RWPE1 (cell line): ENCODE measurements around the gene ZBTB47.

Source experiments
- CTCF ChIA-PET: fragments of 350-600 bp; sonication (Branson Sonifier 250); formaldehyde crosslinking; extraction: SDS; loops from one replicate; lab custom pipeline; 2021; lab: Yijun Ruan, JAX
- POLR2A ChIA-PET: fragments of 400-600 bp; formaldehyde crosslinking; extraction: SDS; loops from one replicate; lab custom pipeline; 2020; ENCODE audit warnings: antibody characterized with exemption; ENCODE audit not compliant: low non-redundant PET; lab: Yijun Ruan, JAX
- DNase-seq: peaks from one replicate; pipeline ENCODE4 v3.0.0; 2012; ENCODE audit warnings: low spot score
- H3K27ac ChIP-seq: fragments of 450-650 bp; 2 replicates; pipeline ENCODE4 v1.5.1; 2017
- CTCF ChIP-seq: fragments of 450-650 bp; conservative IDR thresholded peaks from 2 replicates; pipeline ENCODE4 v1.5.1; 2017; ENCODE audit warnings: low read depth, mild to moderate bottlenecking

The ZBTB47 gene

DNA sequence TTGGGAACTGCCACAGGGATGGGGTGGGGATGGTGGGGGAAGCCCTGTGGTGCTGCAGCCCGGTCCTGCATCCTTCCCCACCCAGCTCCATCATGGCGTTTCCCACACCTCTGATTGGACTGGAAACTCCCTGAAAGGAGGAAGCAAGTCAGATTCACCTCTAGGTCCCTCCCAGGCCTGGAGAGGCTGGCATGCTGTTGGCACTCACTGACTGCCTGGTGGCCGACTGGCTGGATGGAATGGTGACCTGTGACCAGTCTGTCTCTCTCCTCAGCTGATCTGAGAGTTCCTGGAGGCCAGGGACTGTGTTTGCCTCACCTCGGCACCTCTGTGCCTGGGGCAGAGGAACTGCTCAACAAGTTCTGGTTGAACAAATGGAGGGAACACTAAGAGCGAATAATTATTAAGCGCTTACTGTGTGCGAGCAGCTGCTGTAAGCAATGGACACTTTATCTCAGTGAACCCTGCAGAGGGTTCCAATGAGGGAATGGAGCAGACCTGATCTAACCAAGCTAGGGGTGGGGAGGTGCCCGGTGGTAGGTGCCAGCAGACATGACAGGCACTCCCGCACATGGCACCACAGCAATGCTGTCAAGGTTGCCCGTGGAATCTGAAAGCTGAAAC, 52.6 kb downstream of the ZBTB47 start:
- CTCF ChIA-PET: no interaction called here
- DNase-seq: no peak
- no peak overlapping the region for H3K27ac ChIP-seq
- POLR2A ChIA-PET: no interaction called here
- no peak for TF ChIP-seq CTCF

DNA sequence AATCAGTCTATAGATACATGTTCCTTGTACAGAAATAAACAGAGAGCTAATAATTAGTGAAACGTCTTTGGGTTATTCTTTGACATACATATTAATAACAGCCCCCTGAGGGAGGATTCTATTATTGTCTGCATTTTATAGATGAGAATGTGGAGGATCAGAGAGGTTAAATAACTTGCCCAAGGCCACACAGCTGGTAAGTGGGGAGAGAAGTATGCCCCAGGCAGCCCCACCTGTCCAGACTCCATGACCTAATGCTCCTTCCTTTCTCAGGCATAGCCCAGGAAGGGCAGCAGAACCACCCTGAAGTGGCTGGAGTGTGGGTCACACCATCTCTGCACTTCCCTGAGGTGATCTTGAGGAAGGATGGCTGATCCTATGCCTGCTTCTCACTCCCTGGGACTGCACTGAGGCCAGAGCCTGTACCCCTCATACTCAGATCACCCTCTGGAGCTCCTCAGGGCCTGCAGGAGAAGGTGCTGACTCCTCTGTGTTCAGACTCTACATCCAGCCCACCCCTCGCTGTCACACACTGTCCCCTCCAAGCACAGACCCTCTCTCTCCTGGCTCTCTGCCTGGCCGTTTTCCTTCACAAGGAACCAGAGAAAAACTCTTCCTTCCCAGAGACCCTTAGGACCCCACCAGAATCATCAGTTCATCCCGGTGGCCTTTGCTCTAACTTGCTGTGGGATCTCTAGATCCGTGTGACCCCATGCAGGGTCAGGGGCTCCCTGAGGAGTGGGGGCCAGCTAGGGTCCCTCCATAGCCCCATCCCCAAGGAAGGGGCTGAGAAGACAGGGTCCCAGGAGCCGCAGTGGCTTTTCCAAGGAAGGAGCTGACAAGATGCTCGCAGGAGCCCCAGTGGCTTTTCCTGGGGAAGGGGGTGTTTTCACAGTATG, 53.5 kb downstream of the ZBTB47 start:
- no peak overlapping the region for H3K27ac ChIP-seq
- ChIA-PET CTCF (no interaction called here), POLR2A (no interaction called here)
- TF ChIP-seq CTCF: no peak
- no peak for DNase-seq

GRCh38 chr3:42707620-42708355, 54.3 kb downstream of the ZBTB47 start:
- H3K27ac ChIP-seq: no peak overlapping the region
- POLR2A ChIA-PET: no interaction called here
- no peak for TF ChIP-seq CTCF
- DNase-seq: no peak
- CTCF ChIA-PET: interaction anchor here (0.6 kb wide), 2 partner anchors 124 to 206 kb away, joined by 3 to 4 read pairs; partner anchors contain the start of gene VIPR1

DNA sequence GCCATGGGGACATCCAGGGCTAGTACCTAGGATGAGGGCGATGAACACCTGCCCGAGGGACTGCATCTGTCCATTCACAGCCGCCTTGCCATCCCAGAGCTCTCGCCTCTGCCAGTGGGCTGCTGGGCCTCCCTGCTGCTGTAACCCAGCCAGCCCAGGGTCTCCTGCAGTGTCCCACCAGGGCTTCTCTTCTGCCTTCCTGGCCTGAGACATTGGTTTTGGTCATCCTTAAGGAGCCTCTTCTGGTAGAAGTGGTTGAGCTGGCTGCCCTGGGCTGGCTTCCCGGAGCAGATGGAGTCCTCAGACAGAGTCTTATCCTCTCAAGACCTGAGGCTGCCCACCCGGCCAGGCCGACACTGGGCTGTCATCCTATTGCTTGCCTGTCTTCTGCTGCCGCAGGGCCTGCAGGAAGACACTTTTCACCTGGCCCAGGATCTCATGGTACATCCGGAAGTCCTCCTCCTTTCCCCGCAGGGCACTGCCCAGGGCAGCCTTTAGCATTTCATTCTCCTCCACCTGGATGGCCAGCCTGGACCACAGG, 55.2 kb downstream of the ZBTB47 start:
- no peak for DNase-seq
- ChIA-PET CTCF (interaction anchor here (0.6 kb wide), 1 partner anchor 123 kb away, joined by 3 read pairs; no protein-coding TSS in a partner anchor), POLR2A (no interaction called here)
- no peak overlapping the region for H3K27ac ChIP-seq
- TF ChIP-seq CTCF: no peak

DNA sequence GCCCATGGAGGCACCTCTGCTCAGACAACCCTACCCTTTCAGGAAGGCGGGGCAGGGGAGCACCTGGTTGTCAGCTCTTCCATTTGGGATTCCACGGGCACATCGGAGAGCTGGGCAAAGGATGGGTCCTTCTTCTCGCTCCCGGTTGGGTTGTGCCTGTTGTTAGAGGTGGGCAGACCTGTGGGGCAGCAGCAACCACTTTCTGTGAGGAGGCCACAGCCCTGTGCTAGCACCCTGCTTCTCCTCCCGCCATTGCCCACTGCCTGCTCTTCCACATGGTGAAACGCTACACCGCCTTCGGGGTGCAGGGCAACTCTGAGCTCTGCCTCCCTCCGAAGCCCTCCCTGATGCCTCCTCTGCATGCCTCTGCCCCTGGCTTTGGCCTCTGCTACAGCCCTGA, 56.1 kb downstream of the ZBTB47 start:
- POLR2A ChIA-PET: no interaction called here
- no peak overlapping the region for H3K27ac ChIP-seq
- TF ChIP-seq CTCF: no peak
- CTCF ChIA-PET: interaction anchor here (0.6 kb wide), 1 partner anchor 13 kb away, joined by 6 read pairs; no protein-coding TSS in a partner anchor
- no peak for DNase-seq
